OCI-LY3 (cell line): ENCODE results near the gene PFKFB4.

Experiments used
- H2AFZ ChIP-seq: fragments of 200-600, 300-600 bp; shearing (Covaris generic); 2 replicates; pipeline ENCODE4 v1.6.0; 2014; ENCODE audit warnings: antibody characterized with exemption, low read depth, low read length
- H3K27ac ChIP-seq: fragments of 200-600, 300-600 bp; sonication (generic); 2 replicates; pipeline ENCODE4 v1.5.1; 2014; ENCODE audit warnings: mild to moderate bottlenecking, low read length, moderate library complexity, mixed read lengths
- H3K27me3 ChIP-seq: fragments of 200-600, 300-600 bp; sonication (generic); 2 replicates; pipeline ENCODE4 v1.6.1; 2014; ENCODE audit warnings: low read depth, low read length, mixed read lengths
- H3K36me3 ChIP-seq: fragments of 200-600, 300-600 bp; sonication (generic); replicated peaks from 2 replicates; pipeline ENCODE3; 2014; ENCODE audit warnings: low read depth, low read length, mixed read lengths
- H3K4me1 ChIP-seq: fragments of 300-600, 200-600 bp; sonication (generic); 2 replicates; pipeline ENCODE4 v1.6.1; 2014; ENCODE audit warnings: low read length, mixed read lengths
- H3K4me2 ChIP-seq: fragments of 200-600, 300-600 bp; sonication (generic); 2 replicates; pipeline ENCODE4 v1.6.1; 2014; ENCODE audit warnings: low read length, mixed read lengths
- H3K4me3 ChIP-seq: fragments of 300-600, 200-600 bp; sonication (generic); 2 replicates; pipeline ENCODE4 v1.5.1; 2014; ENCODE audit warnings: antibody characterized with exemption, mild to moderate bottlenecking, low read length, moderate library complexity
- H3K79me2 ChIP-seq: fragments of 300-600, 200-600 bp; shearing (Covaris generic); 2 replicates; pipeline ENCODE4 v1.6.1; 2014; ENCODE audit warnings: mild to moderate bottlenecking, low read length, mixed read lengths
- H3K9ac ChIP-seq: fragments of 300-600, 200-600 bp; shearing (Covaris generic); 2 replicates; pipeline ENCODE4 v1.6.0; 2014; ENCODE audit warnings: mild to moderate bottlenecking, low read length, moderate library complexity
- H3K9me3 ChIP-seq: fragments of 200-600, 300-600 bp; shearing (Covaris generic); 2 replicates; pipeline ENCODE4 v1.6.1; 2014; ENCODE audit warnings: low read length, mixed read lengths; ENCODE audit not compliant: insufficient read depth
- H4K20me1 ChIP-seq: fragments of 200-600, 300-600 bp; sonication (generic); 2 replicates; pipeline ENCODE4 v1.6.1; 2016; ENCODE audit warnings: low read length, mixed read lengths; ENCODE audit not compliant: insufficient read depth
- CTCF ChIP-seq: fragments of 200-600, 300-600 bp; sonication (generic); IDR thresholded peaks from 2 replicates; pipeline ENCODE4 v1.5.1; 2014; ENCODE audit warnings: antibody characterized with exemption, low read length, low read depth
- EZH2phosphoT487 ChIP-seq: fragments of 200-600 bp; shearing (Covaris generic); IDR thresholded peaks from 2 replicates; pipeline ENCODE4 v1.6.1; 2018; ENCODE audit warnings: antibody characterized with exemption, mixed run types, low read depth

Gene PFKFB4

GRCh38 chr3:48528754-48529153, 27.8 kb downstream of the PFKFB4 start:
- H3K4me1 ChIP-seq = no peaks in the 10 kb centered on the region
- H3K9me3 ChIP-seq = no peaks in the 10 kb centered on the region
- H3K4me3 ChIP-seq = no peak overlapping the region
- H3K79me2 ChIP-seq = no peaks in the 10 kb centered on the region
- H3K27me3 ChIP-seq = no peaks in the 10 kb centered on the region
- H2AFZ ChIP-seq = no peak overlapping the region
- no peak overlapping the region for H3K4me2 ChIP-seq
- no peak for TF ChIP-seq CTCF
- no peak for TF ChIP-seq EZH2phosphoT487
- no peak overlapping the region for H3K27ac ChIP-seq
- H4K20me1 ChIP-seq = no peaks in the 10 kb centered on the region
- no peak overlapping the region for H3K9ac ChIP-seq
- H3K36me3 ChIP-seq = peaks cover 54% of the 10 kb centered on the region

- H3K27me3 ChIP-seq = no peaks in the 10 kb centered on the region
- no peaks in the 10 kb centered on the region for H3K79me2 ChIP-seq
- H2AFZ ChIP-seq = no peak overlapping the region
- H4K20me1 ChIP-seq = no peaks in the 10 kb centered on the region
- no peaks in the 10 kb centered on the region for H3K4me1 ChIP-seq
- H3K9me3 ChIP-seq = no peaks in the 10 kb centered on the region
- peaks cover 55% of the 10 kb centered on the region for H3K36me3 ChIP-seq
- TF ChIP-seq EZH2phosphoT487 (no peak), CTCF (no peak)
- no peak overlapping the region for H3K9ac ChIP-seq
- H3K4me3 ChIP-seq = no peak overlapping the region
- H3K27ac ChIP-seq = no peak overlapping the region
- no peak overlapping the region for H3K4me2 ChIP-seq
These were observed 28.6 kb downstream of the PFKFB4 start for GRCh38 chr3:48528048-48528447.

- H3K36me3 ChIP-seq = peaks cover 51% of the 10 kb centered on the region
These were observed 31.6 kb downstream of the PFKFB4 start for GRCh38 chr3:48524970-48525369.

GRCh38 chr3:48521635-48522034, 35.0 kb downstream of the PFKFB4 start:
- no peaks in the 10 kb centered on the region for H3K79me2 ChIP-seq
- no peaks in the 10 kb centered on the region for H3K27me3 ChIP-seq
- H3K9ac ChIP-seq = no peak overlapping the region
- H3K4me2 ChIP-seq = no peak overlapping the region
- TF ChIP-seq CTCF = no peak
- no peak for TF ChIP-seq EZH2phosphoT487
- no peak overlapping the region for H3K27ac ChIP-seq
- no peak overlapping the region for H2AFZ ChIP-seq
- peaks cover 10% of the 10 kb centered on the region; the same call in 1 of the 2 replicates for H3K4me1 ChIP-seq
- H3K36me3 ChIP-seq = peaks cover 34% of the 10 kb centered on the region
- H4K20me1 ChIP-seq = no peaks in the 10 kb centered on the region
- no peaks in the 10 kb centered on the region for H3K9me3 ChIP-seq
- H3K4me3 ChIP-seq = no peak overlapping the region

More at GRCh38 chr3:48524970-48525369, 31.6 kb downstream of the PFKFB4 start:
- no peaks in the 10 kb centered on the region for H3K79me2 ChIP-seq
- H3K27ac ChIP-seq = no peak overlapping the region
- no peaks in the 10 kb centered on the region for H4K20me1 ChIP-seq
- no peak overlapping the region for H3K4me2 ChIP-seq
- no peak overlapping the region for H2AFZ ChIP-seq
- no peak overlapping the region for H3K9ac ChIP-seq
- H3K4me3 ChIP-seq = no peak overlapping the region
- peaks cover 10% of the 10 kb centered on the region; the same call in 1 of the 2 replicates for H3K4me1 ChIP-seq
- no peaks in the 10 kb centered on the region for H3K27me3 ChIP-seq
- TF ChIP-seq CTCF (no peak), EZH2phosphoT487 (no peak)
- no peaks in the 10 kb centered on the region for H3K9me3 ChIP-seq
